Activated naive CD8-positive, alpha-beta T cell treated with anti-CD3 and anti-CD28 coated beads for 36 hours (primary cell): ENCODE results near the gene TCN1. TPM values are rescaled to one million over a fixed set of nuclear protein-coding genes. Genes with fewer than 3 reads are reported as not detected.
A peak's percentile ranks its signal among the peaks of the same experiment; 100 is the strongest.

Experiments used
- DNase-seq: peaks from one replicate; pipeline ENCODE4 v3.0.0; 2021
- H3K27ac Mint-ChIP-seq: one replicate; pipeline ENCODE4 v1.8.0; 2022; ENCODE audit warnings: mild to moderate bottlenecking, moderate library complexity, mixed read lengths
- H3K27me3 Mint-ChIP-seq: one replicate; pipeline ENCODE4 v1.8.0; 2022; ENCODE audit warnings: mild to moderate bottlenecking, mixed read lengths
- H3K36me3 Mint-ChIP-seq: one replicate; pipeline ENCODE4 v1.8.0; 2021; ENCODE audit warnings: mild to moderate bottlenecking, mixed read lengths
- H3K4me1 Mint-ChIP-seq: one replicate; pipeline ENCODE4 v1.8.0; 2021; ENCODE audit warnings: mixed read lengths
- H3K4me3 Mint-ChIP-seq: one replicate; pipeline ENCODE4 v1.8.0; 2022; ENCODE audit warnings: mild to moderate bottlenecking, moderate library complexity, mixed read lengths
- H3K9me3 Mint-ChIP-seq: one replicate; pipeline ENCODE4 v1.8.0; 2022; ENCODE audit warnings: mixed read lengths
- total RNA-seq, 2 experiments: library from RNA; stranded (reverse); gene quantifications; one replicate each; pipeline ENCODE4 v1.2.3, GENCODE V29; 2021

Gene TCN1
- total RNA-seq, 2 experiments from 2014 or later = not detected

DNA sequence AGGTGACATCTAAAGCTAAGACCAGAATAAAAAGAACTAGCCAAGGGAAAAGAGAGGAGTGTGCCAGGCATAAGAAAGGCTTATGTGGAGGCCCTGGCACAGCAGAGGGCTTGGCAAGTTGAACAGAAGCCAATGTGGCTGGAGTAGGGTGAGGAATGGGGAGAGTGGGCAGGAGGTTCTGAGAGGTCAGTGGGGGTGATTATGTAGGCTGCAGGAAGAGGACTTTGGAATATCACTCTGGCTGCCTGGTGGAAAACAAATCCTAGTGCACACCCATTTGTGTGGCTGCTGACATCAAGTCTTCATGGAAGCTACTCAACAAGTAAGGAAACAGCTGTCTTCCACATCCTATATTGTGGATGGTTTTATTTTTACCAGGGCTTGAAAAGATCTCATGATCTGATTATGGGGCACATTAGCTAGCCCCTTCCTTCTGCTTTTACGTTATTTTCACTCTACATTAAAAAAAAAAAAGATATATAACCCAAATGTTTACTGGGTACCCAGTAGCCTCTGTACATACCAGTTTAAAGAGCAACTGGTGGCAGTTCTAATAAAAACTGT, 59.2 kb downstream of the TCN1 start:
- no peak for DNase-seq
- Mint-ChIP-seq H3K9me3 (no peaks in the 10 kb centered on the region), H3K27ac (peak overlapping the region; percentile 9), H3K4me3 (no peak overlapping the region), H3K36me3 (peaks cover 14% of the 10 kb centered on the region), H3K27me3 (no peaks in the 10 kb centered on the region), H3K4me1 (peaks cover 13% of the 10 kb centered on the region)

- Mint-ChIP-seq H3K27ac (no peak overlapping the region), H3K9me3 (no peaks in the 10 kb centered on the region), H3K27me3 (no peaks in the 10 kb centered on the region), H3K4me1 (peaks cover 4% of the 10 kb centered on the region), H3K4me3 (no peak overlapping the region), H3K36me3 (peaks cover 8% of the 10 kb centered on the region)
- no peak for DNase-seq
Measured at GRCh38 chr11:59804061-59804460, 62.2 kb downstream of the TCN1 start.

Other genes starting within 250 kb of the TCN1 start
- gene PATL1, start 197.4 kb downstream of the TCN1 start, total RNA-seq = 10 to 100 TPM; 60.8 to 66.9 TPM
- gene OR10V1, start 152.6 kb downstream of the TCN1 start, total RNA-seq = not detected
- 1 to 10 TPM; 7.3 to 8.0 TPM for gene STX3, start 111.1 kb downstream of the TCN1 start, total RNA-seq
- 100 to 1,000 TPM; 104 to 105 TPM for gene MRPL16, start 55.7 kb downstream of the TCN1 start, total RNA-seq
- gene CBLIF, start 21.0 kb downstream of the TCN1 start, total RNA-seq = not detected
- not detected for gene OOSP3, start 12.3 kb upstream of the TCN1 start, total RNA-seq
- gene OOSP1, start 71.9 kb upstream of the TCN1 start, total RNA-seq = not detected
- gene OOSP4A, start 97.5 kb upstream of the TCN1 start, total RNA-seq = not detected
- gene OOSP4B, start 150.7 kb upstream of the TCN1 start, total RNA-seq = not detected
- not detected for gene OOSP2, start 173.9 kb upstream of the TCN1 start, total RNA-seq
- not detected for gene MS4A3, start 190.2 kb upstream of the TCN1 start, total RNA-seq
- not detected for gene MS4A2, start 222.2 kb upstream of the TCN1 start, total RNA-seq